ENCODE results near the gene CEACAM19. TPM values are rescaled to one million over a fixed set of nuclear protein-coding genes. Genes with fewer than 3 reads are reported as not detected.
"Not testable (repeated sequence)": the region's sequence is repeated elsewhere in the genome, so short reads cannot be mapped to it uniquely, and the experiment has no call there.

CEACAM19 gene
- total RNA-seq, 2 donors from 2014 or later, result 0.27 to 0.39 TPM

GRCh38 chr19:44703336-44704078, 32.2 kb downstream of the CEACAM19 start:
- ATAC-seq, result no peak
- no peak for DNase-seq
- Mint-ChIP-seq H3K36me3 (ENCODE audit: low read depth) (no peaks in the 10 kb centered on the region), H3K27me3 (peaks cover 3% of the 10 kb centered on the region), H3K4me1 (no peaks in the 10 kb centered on the region), H3K27ac (no peak overlapping the region), H3K4me3 (no peak overlapping the region)
- no peaks in the 10 kb centered on the region for H3K9me3 ChIP-seq (ENCODE audit: control insufficient read depth, low read length, poor library complexity, severe bottlenecking)

- no peaks in the 10 kb centered on the region for H3K4me1 Mint-ChIP-seq
- no peak for DNase-seq
- H3K4me3 Mint-ChIP-seq, result no peak overlapping the region
- no peak overlapping the region for H3K27ac Mint-ChIP-seq
- no peaks in the 10 kb centered on the region for H3K27me3 Mint-ChIP-seq
- no peaks in the 10 kb centered on the region for H3K9me3 ChIP-seq (ENCODE audit: control insufficient read depth, low read length, poor library complexity, severe bottlenecking)
- H3K36me3 Mint-ChIP-seq (ENCODE audit: low read depth), result no peaks in the 10 kb centered on the region
- no peak for ATAC-seq
Measured at GRCh38 chr19:44704982-44705381, 33.7 kb downstream of the CEACAM19 start.

GRCh38 chr19:44705502-44706010, 34.3 kb downstream of the CEACAM19 start:
- no peak for ATAC-seq
- no peaks in the 10 kb centered on the region for H3K9me3 ChIP-seq (ENCODE audit: control insufficient read depth, low read length, poor library complexity, severe bottlenecking)
- DNase-seq, result no peak
- Mint-ChIP-seq H3K4me3 (no peak overlapping the region), H3K4me1 (no peaks in the 10 kb centered on the region), H3K27me3 (no peaks in the 10 kb centered on the region), H3K27ac (no peak overlapping the region), H3K36me3 (ENCODE audit: low read depth) (no peaks in the 10 kb centered on the region)

GRCh38 chr19:44706506-44707236, 35.4 kb downstream of the CEACAM19 start:
- H3K36me3 Mint-ChIP-seq (ENCODE audit: low read depth), result no peaks in the 10 kb centered on the region
- H3K4me1 Mint-ChIP-seq, result no peaks in the 10 kb centered on the region
- no peak overlapping the region for H3K4me3 Mint-ChIP-seq
- ATAC-seq, result no peak
- DNase-seq, result no peak
- no peaks in the 10 kb centered on the region for H3K9me3 ChIP-seq (ENCODE audit: control insufficient read depth, low read length, poor library complexity, severe bottlenecking)
- peaks cover 5% of the 10 kb centered on the region for H3K27me3 Mint-ChIP-seq
- no peak overlapping the region for H3K27ac Mint-ChIP-seq

GRCh38 chr19:44707794-44708193, 36.5 kb downstream of the CEACAM19 start:
- Mint-ChIP-seq H3K4me3 (no peak overlapping the region), H3K27ac (no peak overlapping the region), H3K27me3 (peaks cover 5% of the 10 kb centered on the region), H3K36me3 (ENCODE audit: low read depth) (no peaks in the 10 kb centered on the region), H3K4me1 (no peaks in the 10 kb centered on the region)
- H3K9me3 ChIP-seq (ENCODE audit: control insufficient read depth, low read length, poor library complexity, severe bottlenecking), result no peaks in the 10 kb centered on the region
- no peak for ATAC-seq
- DNase-seq, result no peak

GRCh38 chr19:44708940-44709339, 37.7 kb downstream of the CEACAM19 start:
- no peaks in the 10 kb centered on the region for H3K9me3 ChIP-seq (ENCODE audit: control insufficient read depth, low read length, poor library complexity, severe bottlenecking)
- H3K36me3 Mint-ChIP-seq (ENCODE audit: low read depth), result no peaks in the 10 kb centered on the region
- peaks cover 5% of the 10 kb centered on the region for H3K27me3 Mint-ChIP-seq
- no peaks in the 10 kb centered on the region for H3K4me1 Mint-ChIP-seq
- H3K27ac Mint-ChIP-seq, result no peak overlapping the region
- ATAC-seq (no peak), DNase-seq (no peak)
- no peak overlapping the region for H3K4me3 Mint-ChIP-seq

- H3K27me3 Mint-ChIP-seq; H3K4me3 Mint-ChIP-seq; H3K27ac Mint-ChIP-seq; H3K9me3 ChIP-seq (ENCODE audit: control insufficient read depth, low read length, poor library complexity, severe bottlenecking); H3K36me3 Mint-ChIP-seq (ENCODE audit: low read depth); DNase-seq; H3K4me1 Mint-ChIP-seq; ATAC-seq: not testable (repeated sequence)
Measured at GRCh38 chr19:44709434-44710266, 38.4 kb downstream of the CEACAM19 start.

GRCh38 chr19:44710483-44710882, 39.2 kb downstream of the CEACAM19 start:
- ATAC-seq (no peak), DNase-seq (no peak)
- no peak overlapping the region for H3K27ac Mint-ChIP-seq
- H3K4me1 Mint-ChIP-seq, result no peaks in the 10 kb centered on the region
- H3K27me3 Mint-ChIP-seq, result peaks cover 5% of the 10 kb centered on the region
- H3K4me3 Mint-ChIP-seq, result no peak overlapping the region
- no peaks in the 10 kb centered on the region for H3K36me3 Mint-ChIP-seq (ENCODE audit: low read depth)
- H3K9me3 ChIP-seq (ENCODE audit: control insufficient read depth, low read length, poor library complexity, severe bottlenecking), result no peaks in the 10 kb centered on the region

- H3K9me3 ChIP-seq (ENCODE audit: control insufficient read depth, low read length, poor library complexity, severe bottlenecking), result no peaks in the 10 kb centered on the region
- Mint-ChIP-seq H3K27me3 (peaks cover 5% of the 10 kb centered on the region), H3K27ac (no peak overlapping the region), H3K36me3 (ENCODE audit: low read depth) (no peaks in the 10 kb centered on the region), H3K4me1 (no peaks in the 10 kb centered on the region), H3K4me3 (no peak overlapping the region)
- ATAC-seq (no peak), DNase-seq (no peak)
Measured at GRCh38 chr19:44712864-44713515, 41.7 kb downstream of the CEACAM19 start.

GRCh38 chr19:44714597-44715169, 43.4 kb downstream of the CEACAM19 start:
- Mint-ChIP-seq H3K4me3 (no peak overlapping the region), H3K27me3 (peaks cover 5% of the 10 kb centered on the region), H3K4me1 (no peaks in the 10 kb centered on the region), H3K36me3 (ENCODE audit: low read depth) (no peaks in the 10 kb centered on the region), H3K27ac (no peak overlapping the region)
- DNase-seq (no peak), ATAC-seq (no peak)
- no peaks in the 10 kb centered on the region for H3K9me3 ChIP-seq (ENCODE audit: control insufficient read depth, low read length, poor library complexity, severe bottlenecking)

GRCh38 chr19:44717603-44718002, 46.3 kb downstream of the CEACAM19 start:
- Mint-ChIP-seq H3K27me3 (no peaks in the 10 kb centered on the region), H3K36me3 (ENCODE audit: low read depth) (no peaks in the 10 kb centered on the region), H3K4me3 (no peak overlapping the region), H3K4me1 (no peaks in the 10 kb centered on the region), H3K27ac (no peak overlapping the region)
- DNase-seq (no peak), ATAC-seq (no peak)
- no peaks in the 10 kb centered on the region for H3K9me3 ChIP-seq (ENCODE audit: control insufficient read depth, low read length, poor library complexity, severe bottlenecking)

GRCh38 chr19:44718441-44719261, 47.4 kb downstream of the CEACAM19 start:
- ATAC-seq, result no peak
- no peaks in the 10 kb centered on the region for H3K9me3 ChIP-seq (ENCODE audit: control insufficient read depth, low read length, poor library complexity, severe bottlenecking)
- H3K27me3 Mint-ChIP-seq, result no peaks in the 10 kb centered on the region
- no peak overlapping the region for H3K4me3 Mint-ChIP-seq
- no peak overlapping the region for H3K27ac Mint-ChIP-seq
- H3K36me3 Mint-ChIP-seq (ENCODE audit: low read depth), result no peaks in the 10 kb centered on the region
- peaks cover 1% of the 10 kb centered on the region for H3K4me1 Mint-ChIP-seq
- DNase-seq, result no peak
